MCF 10A (cell line): ENCODE measurements around the gene SOX15. TPM values are rescaled to one million over a fixed set of nuclear protein-coding genes. Genes with fewer than 3 reads are reported as not detected.
A peak's percentile ranks its signal among the peaks of the same experiment; 100 is the strongest.

Experiments used
- BruUV-seq: library from RNA; stranded (reverse); fragments of 400-500 nt; replicated peaks from 2 replicates; lab custom pipeline; 2021; lab: Mats Ljungman, UMichigan
- CTCF ChIA-PET: fragments of 300-600 bp; sonication (Branson Sonifier 250); formaldehyde crosslinking; extraction: SDS; loops from one replicate; lab custom pipeline; 2021; ENCODE audit warnings: antibody characterized with exemption, inconsistent platforms; lab: Yijun Ruan, JAX
- POLR2A ChIA-PET: fragments of 300-600, 350-650 bp; sonication (Branson Sonifier 250); formaldehyde crosslinking; extraction: SDS; loops from one replicate; lab custom pipeline; 2020; ENCODE audit warnings: antibody characterized with exemption, inconsistent platforms; lab: Yijun Ruan, JAX
- DNase-seq: peaks from one replicate; pipeline ENCODE4 v3.0.0-alpha.2; 2018; ENCODE audit not compliant: unreplicated experiment
- H3K27ac Mint-ChIP-seq: one replicate; pipeline ENCODE4 v1.8.0; 2022; ENCODE audit warnings: mild to moderate bottlenecking, low read depth, mixed read lengths; ENCODE audit not compliant: unreplicated experiment
- H3K27me3 Mint-ChIP-seq: one replicate; pipeline ENCODE4 v1.8.0; 2022; ENCODE audit warnings: mixed read lengths; ENCODE audit not compliant: insufficient read depth, unreplicated experiment
- H3K36me3 Mint-ChIP-seq: one replicate; pipeline ENCODE4 v1.8.0; 2022; ENCODE audit warnings: mild to moderate bottlenecking, moderate library complexity, mixed read lengths; ENCODE audit not compliant: insufficient read depth, unreplicated experiment
- H3K4me1 Mint-ChIP-seq: one replicate; pipeline ENCODE4 v1.8.0; 2022; ENCODE audit warnings: mixed read lengths; ENCODE audit not compliant: insufficient read depth, unreplicated experiment
- H3K4me3 Mint-ChIP-seq: one replicate; pipeline ENCODE4 v1.8.0; 2022; ENCODE audit warnings: mild to moderate bottlenecking, moderate library complexity, mixed read lengths; ENCODE audit not compliant: unreplicated experiment
- H3K9me3 Mint-ChIP-seq: one replicate; pipeline ENCODE4 v1.8.0; 2022; ENCODE audit warnings: mixed read lengths; ENCODE audit not compliant: unreplicated experiment
- CTCF ChIP-seq: fragments of 200-600 bp; IDR thresholded peaks from one replicate; pipeline ENCODE4 v1.8.0; 2022; ENCODE audit warnings: antibody characterized with exemption, mild to moderate bottlenecking; ENCODE audit not compliant: unreplicated experiment
- intact Hi-C: fragments of 100-400 bp; cut with micrococcal nuclease; formaldehyde crosslinking; loops from 2 replicates; pipeline ENCODE4 v1.14.1; 2022
- total RNA-seq: library from RNA; stranded (reverse); gene quantifications from 2 replicates; pipeline ENCODE4 v1.2.3, GENCODE V29; 2022

Gene SOX15
- total RNA-seq, 1 experiment from 2014 or later = 34.4 TPM

- Mint-ChIP-seq H3K9me3 (no peaks in the 10 kb centered on the region), H3K27ac (peak overlapping the region; percentile 78), H3K27me3 (no peaks in the 10 kb centered on the region), H3K4me1 (peaks cover 42% of the 10 kb centered on the region), H3K36me3 (peaks cover 46% of the 10 kb centered on the region), H3K4me3 (peak overlapping the region; percentile 76)
- intact Hi-C loops = loop anchor here (1.0 to 2.0 kb wide), 2 partner anchors 28 to 75 kb away; partner anchors contain the start of gene SENP3
- peak; percentile 92 for DNase-seq
- CTCF ChIA-PET = interaction anchor here (0.5 to 7.7 kb wide), 28 partner anchors 9 to 1122 kb away, joined by 3 to 89 read pairs (median 4); partner anchors contain the start of genes CD68, DNAH2, FXR2 and NAA38
- POLR2A ChIA-PET = interaction anchor here (0.6 to 14.9 kb wide), 24 partner anchors 13 to 566 kb away, joined by 3 to 303 read pairs (median 4); partner anchors contain the start of genes CD68, DNAH2, FXR2 and NEURL4
- TF ChIP-seq CTCF = peak; percentile 88
- TSS peak; percentile 85 for BruUV-seq
Measured at GRCh38 chr17:7589204-7589868, 558 bp downstream of the SOX15 start.

DNA sequence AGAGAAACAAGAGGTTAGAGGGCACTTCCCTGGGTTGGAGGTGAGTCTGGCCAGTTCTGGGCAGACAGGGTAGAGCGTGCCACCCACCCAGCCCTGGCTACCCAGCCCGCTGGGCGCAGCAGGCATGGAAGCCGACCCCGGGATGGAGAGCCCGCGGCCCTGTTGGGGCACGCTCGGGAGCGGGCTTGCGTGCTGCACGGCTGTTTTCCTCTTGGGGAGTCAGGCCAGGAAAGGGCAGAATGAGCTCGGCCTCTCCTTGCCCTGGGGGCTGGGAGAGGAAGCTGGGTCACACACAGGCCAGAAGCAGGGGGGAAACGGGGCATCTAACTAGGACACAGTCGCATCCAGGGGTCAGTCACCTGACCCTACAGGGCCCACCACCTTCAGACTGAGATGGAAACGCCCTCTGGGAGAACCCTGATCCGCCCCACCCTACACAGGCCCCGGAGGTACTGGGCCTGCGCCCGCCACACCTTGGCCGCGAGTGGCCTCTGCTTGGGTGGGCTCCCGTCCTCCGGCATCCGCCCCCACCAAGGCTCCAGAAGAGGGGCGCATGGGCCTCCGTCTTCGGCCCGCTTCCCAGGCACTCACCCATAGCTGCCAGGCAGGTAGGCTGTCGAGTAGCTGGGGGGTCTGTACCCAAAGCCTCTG, 1.2 kb downstream of the SOX15 start:
- TF ChIP-seq CTCF = no peak
- Mint-ChIP-seq H3K9me3 (no peaks in the 10 kb centered on the region), H3K4me3 (peak overlapping the region; percentile 76), H3K36me3 (peaks cover 43% of the 10 kb centered on the region), H3K27me3 (no peaks in the 10 kb centered on the region), H3K4me1 (peaks cover 42% of the 10 kb centered on the region), H3K27ac (peak overlapping the region; percentile 86)
- intact Hi-C loops = loop anchor here (1.0 to 2.0 kb wide), 2 partner anchors 27 to 74 kb away; partner anchors contain the start of gene SENP3
- BruUV-seq = no TSS peak
- DNase-seq = peak; percentile 64
- POLR2A ChIA-PET = interaction anchor here (0.6 to 14.9 kb wide), 25 partner anchors 13 to 566 kb away, joined by 3 to 303 read pairs (median 4); partner anchors contain the start of genes CD68, DNAH2, FXR2 and NEURL4
- CTCF ChIA-PET = interaction anchor here (0.6 to 7.7 kb wide), 25 partner anchors 11 to 297 kb away, joined by 3 to 89 read pairs (median 4); partner anchors contain the start of genes CD68, DNAH2, FXR2 and NAA38

- peaks cover 37% of the 10 kb centered on the region for H3K36me3 Mint-ChIP-seq
- BruUV-seq = no TSS peak
- H3K27me3 Mint-ChIP-seq = no peaks in the 10 kb centered on the region
- H3K4me1 Mint-ChIP-seq = peaks cover 42% of the 10 kb centered on the region
- ChIA-PET POLR2A (interaction anchor here (0.5 to 14.9 kb wide), 11 partner anchors 8 to 695 kb away, joined by 3 to 303 read pairs (median 4); partner anchors contain the start of genes CD68, FXR2, SAT2 and TP53), CTCF (interaction anchor here (0.6 to 7.7 kb wide), 17 partner anchors 9 to 540 kb away, joined by 3 to 89 read pairs (median 4); partner anchors contain the start of genes CD68, FXR2, TMEM102 and TP53)
- no peaks in the 10 kb centered on the region for H3K9me3 Mint-ChIP-seq
- peak; percentile 75 for DNase-seq
- no peak for TF ChIP-seq CTCF
- intact Hi-C loops = loop anchor here (1.0 to 2.0 kb wide), 3 partner anchors 15 to 101 kb away; partner anchors contain the start of gene WRAP53
- H3K27ac Mint-ChIP-seq = peak overlapping the region; percentile 86
- peak overlapping the region; percentile 76 for H3K4me3 Mint-ChIP-seq
Measured at GRCh38 chr17:7587420-7588151, 2.3 kb downstream of the SOX15 start.
